Activated CD4-positive, alpha-beta T cell treated with anti-CD3 and anti-CD28 coated beads, Interleukin-2, Interleukin-4, amounts not matched to agents 100 ng/mL and 50 ng/mL, durations not matched to agents 16 hours and 8 hours (primary cell): ENCODE results near the gene CCDC33.

Experiments
- DNase-seq: peaks from one replicate; pipeline ENCODE4 v3.0.0-alpha.2; 2020; ENCODE audit warnings: low spot score

The CCDC33 gene

DNA sequence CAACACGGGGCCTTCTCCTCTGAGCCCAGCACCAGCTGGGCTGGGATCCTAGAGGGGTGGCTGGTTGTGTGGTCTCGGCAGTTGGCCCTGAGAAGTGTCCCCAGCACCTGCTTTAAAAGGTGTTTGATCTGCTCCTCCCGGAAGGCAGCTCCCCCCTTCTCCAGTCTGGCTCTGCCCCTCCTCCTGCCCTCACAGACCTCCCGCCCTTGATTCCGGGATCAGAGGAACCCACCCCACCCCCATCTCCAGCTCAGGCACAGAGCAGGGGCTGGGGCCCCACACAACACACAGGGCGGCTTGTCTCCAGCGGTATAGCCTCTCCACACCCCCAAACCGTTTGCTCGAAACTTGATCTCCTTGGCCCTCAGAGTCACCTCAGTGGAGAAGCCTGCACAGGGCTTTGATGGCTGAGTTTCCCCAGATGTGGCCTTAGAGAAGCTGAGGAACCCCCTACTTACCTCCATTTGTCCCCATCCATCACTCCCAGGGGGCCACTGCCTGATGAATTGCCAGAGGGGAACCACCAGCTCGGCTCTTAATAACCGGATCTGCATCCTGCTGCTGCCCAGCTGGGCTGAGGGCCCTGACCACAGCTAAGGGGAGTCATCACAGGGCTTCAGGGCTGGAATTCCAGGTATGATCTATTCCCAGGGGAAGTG, 27.1 kb upstream of the CCDC33 start:
- no peak for DNase-seq

GRCh38 chr15:74209560-74209958, 26.6 kb upstream of the CCDC33 start:
- no peak for DNase-seq

- DNase-seq: no peak
Observed at GRCh38 chr15:74209997-74210671, 26.0 kb upstream of the CCDC33 start.

DNA sequence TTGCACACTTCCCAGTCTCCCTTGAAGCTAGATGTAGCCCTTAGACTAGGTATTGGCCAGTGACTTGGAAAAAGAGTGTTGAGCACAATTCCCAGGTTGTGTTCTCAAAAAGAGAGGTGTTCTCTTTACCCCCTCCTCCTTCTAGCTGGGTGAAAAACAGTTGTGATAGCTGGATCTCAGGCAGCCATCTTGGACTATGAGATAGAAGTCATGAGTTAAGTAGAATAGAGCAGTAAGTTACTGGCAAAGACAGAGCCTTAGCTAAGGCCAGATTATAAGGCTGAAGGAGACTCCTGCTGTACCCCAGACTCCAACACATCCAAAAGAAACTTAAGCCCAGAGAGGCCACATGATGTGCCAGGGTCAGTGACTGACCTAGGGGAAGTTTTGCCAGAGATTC, 25.4 kb upstream of the CCDC33 start:
- no peak for DNase-seq

- no peak for DNase-seq
Observed at GRCh38 chr15:74211656-74212055, 24.5 kb upstream of the CCDC33 start.

GRCh38 chr15:74212494-74212893, 23.6 kb upstream of the CCDC33 start:
- no peak for DNase-seq

- no peak for DNase-seq
Observed at GRCh38 chr15:74213858-74214284, 22.3 kb upstream of the CCDC33 start.

- no peak for DNase-seq
Observed at GRCh38 chr15:74214324-74215021, 21.7 kb upstream of the CCDC33 start.

DNA sequence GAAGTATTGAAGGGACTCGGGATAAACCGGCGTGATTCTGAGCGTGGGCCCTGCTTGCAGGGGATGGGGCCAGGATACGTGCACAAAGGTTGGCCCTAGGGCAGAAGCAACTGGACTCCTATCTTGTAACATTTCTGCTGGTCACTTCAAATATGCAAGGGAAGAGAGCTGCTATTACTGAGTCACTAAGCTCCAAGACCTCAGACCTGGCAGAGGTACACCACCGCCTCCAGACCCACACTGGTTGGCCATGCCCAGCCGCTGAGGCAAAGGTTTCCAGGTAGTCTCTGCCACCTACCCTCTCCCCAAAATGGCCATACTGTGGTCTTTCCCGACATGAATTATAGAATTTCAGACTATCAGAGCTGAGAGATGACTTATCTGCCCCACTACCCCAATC, 20.2 kb upstream of the CCDC33 start:
- no peak for DNase-seq

DNA sequence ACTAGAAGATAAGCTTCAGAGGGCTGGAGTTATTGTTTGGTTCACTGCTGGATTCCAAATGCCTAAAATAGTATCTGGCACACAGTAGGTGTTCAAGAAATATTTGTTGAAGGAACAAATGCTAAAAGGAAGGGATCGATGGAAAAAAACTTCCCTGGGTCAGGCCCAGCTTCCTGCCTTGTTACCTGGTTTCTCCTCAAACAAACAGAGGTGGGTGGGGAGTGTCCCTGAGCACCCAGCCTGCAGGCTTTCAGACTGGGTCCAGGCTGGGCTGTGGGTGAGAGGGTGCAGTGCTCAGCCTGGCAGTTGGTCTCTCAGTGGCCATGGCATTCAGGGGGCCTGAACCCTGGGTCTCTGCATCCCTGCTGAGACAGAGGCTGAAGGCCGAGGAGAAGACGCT, 19.2 kb upstream of the CCDC33 start:
- DNase-seq: no peak

GRCh38 chr15:74217907-74218885, 17.9 kb upstream of the CCDC33 start:
- DNase-seq: no peak

DNA sequence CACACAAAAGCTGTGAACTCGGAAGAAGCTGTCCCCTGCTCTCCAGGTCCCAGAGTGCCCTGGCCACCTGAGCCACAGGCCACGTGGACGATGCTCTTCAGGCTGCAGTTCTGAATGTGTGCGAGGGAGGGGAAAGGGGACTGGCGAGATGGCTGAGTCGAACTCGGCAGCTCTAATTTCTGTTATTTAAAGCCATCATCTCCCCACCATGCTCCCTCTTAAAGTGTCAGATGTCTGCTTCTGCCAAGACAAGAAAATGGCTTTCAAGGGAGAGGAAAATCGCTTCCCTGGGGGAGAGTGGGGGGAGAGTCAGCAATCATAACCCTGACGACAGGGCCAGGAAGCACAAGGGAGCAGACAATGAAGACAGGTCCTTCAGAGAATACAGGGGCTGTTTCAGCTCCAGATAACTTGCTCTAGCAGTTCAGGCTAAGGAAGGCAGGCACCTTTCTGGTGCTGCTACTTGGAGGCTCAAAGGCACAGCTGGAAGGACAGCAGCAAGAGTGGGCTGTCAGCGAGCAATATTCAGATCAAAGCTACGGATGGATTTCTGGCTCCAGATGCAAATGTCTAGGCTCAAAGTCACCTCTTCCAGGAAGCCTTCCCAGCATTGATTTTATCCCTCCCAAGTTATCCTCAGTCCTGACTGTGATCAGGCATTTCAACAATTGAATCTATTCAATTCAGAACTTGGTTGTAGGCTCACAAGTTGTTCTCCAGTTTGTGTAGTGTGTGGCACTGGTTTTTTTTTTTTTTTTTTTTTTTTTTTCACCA, 15.5 kb upstream of the CCDC33 start:
- no peak for DNase-seq

- DNase-seq: no peak
Observed at GRCh38 chr15:74221399-74222239, 14.5 kb upstream of the CCDC33 start.

DNA sequence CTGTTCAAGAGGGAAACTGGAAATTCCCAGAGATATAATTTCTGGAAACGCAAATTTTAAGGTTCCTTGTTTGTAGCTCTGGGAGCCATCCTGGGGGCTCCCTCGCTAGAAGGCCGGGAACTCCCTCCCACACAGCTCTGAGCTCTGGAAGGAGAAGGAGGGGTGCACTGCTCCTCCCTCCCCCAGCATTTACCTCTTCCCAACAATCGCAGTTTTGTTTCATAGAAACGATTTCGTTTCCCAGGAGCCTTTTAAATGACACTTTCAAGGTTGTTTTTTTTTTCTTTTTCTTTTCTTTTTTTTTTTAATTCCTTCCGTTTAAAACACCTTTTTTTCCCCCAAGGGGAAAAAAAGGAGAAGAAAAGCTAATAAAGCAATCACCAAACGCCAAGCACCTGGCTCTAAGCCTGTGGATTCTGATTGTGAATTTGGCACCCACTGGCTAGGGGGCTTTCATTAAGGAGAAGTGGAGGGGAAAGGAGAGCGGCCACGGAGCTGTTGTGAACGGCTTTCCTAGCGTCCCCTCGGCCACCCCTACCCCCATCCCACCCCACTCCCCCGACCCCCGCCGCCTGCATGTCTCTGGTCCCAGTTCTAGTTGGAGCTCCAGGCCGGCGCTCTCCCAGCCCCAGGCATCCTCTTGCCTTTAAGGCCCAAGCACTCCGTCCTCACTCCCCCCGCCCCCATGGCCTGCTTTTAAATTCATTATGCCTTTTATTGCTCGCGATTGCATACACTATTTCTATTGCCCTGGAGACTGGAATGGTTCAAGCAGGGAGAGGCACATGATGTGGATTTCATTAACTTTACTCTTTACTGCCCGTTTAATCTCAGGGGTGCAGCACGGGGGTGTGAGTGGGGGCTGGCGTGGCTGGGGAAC, 13.6 kb upstream of the CCDC33 start:
- no peak for DNase-seq

GRCh38 chr15:74225928-74226327, 10.2 kb upstream of the CCDC33 start:
- no peak for DNase-seq

DNA sequence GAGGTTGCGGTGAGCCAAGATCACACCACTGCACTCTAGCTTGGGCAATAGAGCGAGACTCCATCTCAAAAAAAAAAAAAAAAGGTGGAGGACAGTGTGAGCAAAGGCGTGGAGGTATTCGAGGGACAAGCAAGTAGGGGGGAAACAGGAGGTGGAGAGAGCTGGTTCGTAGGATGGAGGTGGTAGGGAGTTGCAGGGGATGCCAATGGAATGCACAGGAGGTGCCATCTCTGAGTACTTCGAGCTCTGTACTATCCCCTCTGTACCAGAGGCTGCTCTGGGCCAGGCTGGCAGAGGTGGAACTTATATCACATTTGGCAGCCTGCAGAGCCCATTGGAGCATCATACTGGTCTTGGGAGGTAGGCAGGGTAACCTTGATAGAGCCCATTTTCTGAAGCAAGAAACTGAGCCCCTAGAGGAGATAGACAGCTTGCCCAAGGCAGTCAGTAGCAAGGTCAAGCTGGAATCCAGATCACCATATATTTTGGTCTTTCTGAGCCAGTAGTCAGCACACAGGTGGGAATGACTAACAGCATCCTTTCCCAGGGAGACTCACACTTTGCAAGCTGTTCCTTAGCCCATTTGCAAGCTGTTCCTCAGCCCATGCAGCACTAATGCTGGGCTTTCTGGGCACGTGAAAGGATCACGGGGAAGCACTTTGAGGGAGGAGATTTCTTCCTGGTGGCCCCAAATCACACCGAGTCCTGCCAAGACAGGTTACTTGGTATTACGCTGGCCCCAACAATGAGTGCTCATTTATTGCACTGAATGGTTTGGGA, 9.2 kb upstream of the CCDC33 start:
- DNase-seq: no peak

GRCh38 chr15:74227968-74228722, 8.0 kb upstream of the CCDC33 start:
- DNase-seq: no peak

GRCh38 chr15:74228723-74229081, 7.4 kb upstream of the CCDC33 start:
- DNase-seq: no peak
